D341Med (cell line): ENCODE measurements around the gene ENDOD1.

Experiments used
- DNase-seq: peaks from one replicate; pipeline ENCODE4 v3.0.0; 2012; ENCODE audit warnings: low spot score

The ENDOD1 gene

GRCh38 chr11:95175818-95176380 is 86.3 kb downstream of the ENDOD1 start:
- DNase-seq: no peak
